ENCODE results near the gene PAPPA2. TPM values are rescaled to one million over a fixed set of nuclear protein-coding genes. Genes with fewer than 3 reads are reported as not detected.
"Not testable (repeated sequence)": the region's sequence is repeated elsewhere in the genome, so short reads cannot be mapped to it uniquely, and the experiment has no call there.

The PAPPA2 gene
- total RNA-seq, 2 experiments from 2014 or later = 0.19 TPM; not detected in 1

- no peaks in the 10 kb centered on the region for H3K36me3 ChIP-seq (ENCODE audit: insufficient read depth, low read length)
- no TSS peak for BruUV-seq (replicated peaks)
- no peak overlapping the region for H3K27ac ChIP-seq (ENCODE audit: low read depth, low read length, poor library complexity, severe bottlenecking)
- H3K4me2 ChIP-seq (ENCODE audit: low read length) = no peak overlapping the region
- no peak overlapping the region for H3K4me3 ChIP-seq (ENCODE audit: low read depth, low read length, poor library complexity, severe bottlenecking)
- ChIA-PET CTCF (ENCODE audit: unreplicated experiment) (no interaction called here), POLR2A (no interaction called here)
- H3K9me2 ChIP-seq (ENCODE audit: insufficient read depth, low read length) = no peaks in the 10 kb centered on the region
- H3K9me3 ChIP-seq (ENCODE audit: low read length) = no peaks in the 10 kb centered on the region
- intact Hi-C loops (cut with micrococcal nuclease; ENCODE audit: unreplicated experiment) = loop anchor here (1.0 kb wide), 2 partner anchors 131 to 321 kb away; no protein-coding TSS in a partner anchor
- H3K79me2 ChIP-seq (ENCODE audit: insufficient read depth, low read depth, low read length) = no peaks in the 10 kb centered on the region
- no peaks in the 10 kb centered on the region for H3K4me1 ChIP-seq (ENCODE audit: insufficient read depth, low read length, poor library complexity, severe bottlenecking)
- no peaks in the 10 kb centered on the region for H4K20me1 ChIP-seq (ENCODE audit: insufficient read depth, low read length)
- H2AFZ ChIP-seq (ENCODE audit: low read length) = no peak overlapping the region
- TF ChIP-seq CTCF (conservative IDR thresholded peaks at IDR 0.05; ENCODE audit: low read length) = no peak
- TF ChIP-seq EZH2phosphoT487 (IDR thresholded peaks at IDR 0.05; ENCODE audit: borderline replicate concordance, low read depth, low read length) = no peak
- DNase-seq (ENCODE audit: low spot score) = no peak
Measured at GRCh38 chr1:176560681-176561080, 97.7 kb downstream of the PAPPA2 start.

DNA sequence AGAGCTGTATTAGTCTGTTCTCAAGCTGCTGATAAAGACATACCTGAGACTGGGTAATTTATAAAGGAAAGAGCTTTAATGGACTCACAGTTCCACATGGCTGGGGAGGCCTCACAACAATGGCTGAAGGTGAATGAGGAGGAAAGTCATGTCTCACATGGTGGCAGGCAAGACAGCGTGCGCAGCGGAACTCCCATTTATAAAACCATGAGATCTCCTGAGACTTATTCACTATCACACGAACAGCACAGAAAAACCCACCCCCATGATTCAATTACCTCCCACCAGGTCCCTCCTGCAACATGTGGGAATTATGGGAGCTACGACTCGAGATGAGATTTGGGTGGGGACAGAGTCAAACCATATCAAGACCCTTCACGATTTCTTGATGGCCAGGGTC lies 98.8 kb downstream of the PAPPA2 start:
- CTCF ChIA-PET (ENCODE audit: unreplicated experiment) = interaction anchor here (0.6 to 1.0 kb wide), 3 partner anchors 9 to 319 kb away, joined by 3 read pairs; no protein-coding TSS in a partner anchor
- H3K4me1 ChIP-seq (ENCODE audit: insufficient read depth, low read length, poor library complexity, severe bottlenecking); H3K4me2 ChIP-seq (ENCODE audit: low read length); H4K20me1 ChIP-seq (ENCODE audit: insufficient read depth, low read length); H3K4me3 ChIP-seq (ENCODE audit: low read depth, low read length, poor library complexity, severe bottlenecking); BruUV-seq (replicated peaks); H3K79me2 ChIP-seq (ENCODE audit: insufficient read depth, low read depth, low read length); POLR2A ChIA-PET; H2AFZ ChIP-seq (ENCODE audit: low read length); intact Hi-C loops (cut with micrococcal nuclease; ENCODE audit: unreplicated experiment); H3K36me3 ChIP-seq (ENCODE audit: insufficient read depth, low read length); DNase-seq (ENCODE audit: low spot score); H3K9me3 ChIP-seq (ENCODE audit: low read length); H3K27ac ChIP-seq (ENCODE audit: low read depth, low read length, poor library complexity, severe bottlenecking); H3K9me2 ChIP-seq (ENCODE audit: insufficient read depth, low read length): not testable (repeated sequence)

GRCh38 chr1:176566004-176566975 lies 103.3 kb downstream of the PAPPA2 start:
- H3K4me3 ChIP-seq (ENCODE audit: low read depth, low read length, poor library complexity, severe bottlenecking) = no peak overlapping the region
- no peak overlapping the region for H2AFZ ChIP-seq (ENCODE audit: low read length)
- no peaks in the 10 kb centered on the region for H3K9me3 ChIP-seq (ENCODE audit: low read length)
- intact Hi-C loops (cut with micrococcal nuclease; ENCODE audit: unreplicated experiment) = no loop called here
- TF ChIP-seq CTCF (conservative IDR thresholded peaks at IDR 0.05; ENCODE audit: low read length) = no peak
- no peak for TF ChIP-seq EZH2phosphoT487 (IDR thresholded peaks at IDR 0.05; ENCODE audit: borderline replicate concordance, low read depth, low read length)
- H3K4me2 ChIP-seq (ENCODE audit: low read length) = no peak overlapping the region
- no peaks in the 10 kb centered on the region for H3K9me2 ChIP-seq (ENCODE audit: insufficient read depth, low read length)
- H3K4me1 ChIP-seq (ENCODE audit: insufficient read depth, low read length, poor library complexity, severe bottlenecking) = no peaks in the 10 kb centered on the region
- no peaks in the 10 kb centered on the region for H4K20me1 ChIP-seq (ENCODE audit: insufficient read depth, low read length)
- no TSS peak for BruUV-seq (replicated peaks)
- POLR2A ChIA-PET = interaction anchor here (0.6 kb wide), 1 partner anchor 734 kb away, joined by 3 read pairs; no protein-coding TSS in a partner anchor
- H3K36me3 ChIP-seq (ENCODE audit: insufficient read depth, low read length) = no peaks in the 10 kb centered on the region
- DNase-seq (ENCODE audit: low spot score) = no peak
- H3K27ac ChIP-seq (ENCODE audit: low read depth, low read length, poor library complexity, severe bottlenecking) = no peak overlapping the region
- CTCF ChIA-PET (ENCODE audit: unreplicated experiment) = no interaction called here
- no peaks in the 10 kb centered on the region for H3K79me2 ChIP-seq (ENCODE audit: insufficient read depth, low read depth, low read length)

All from OCI-LY7 (cell line).